ENCODE data around the gene VTA1.
"Not testable (repeated sequence)": the region's sequence is repeated elsewhere in the genome, so short reads cannot be mapped to it uniquely, and the experiment has no call there.

VTA1 gene, protein sequence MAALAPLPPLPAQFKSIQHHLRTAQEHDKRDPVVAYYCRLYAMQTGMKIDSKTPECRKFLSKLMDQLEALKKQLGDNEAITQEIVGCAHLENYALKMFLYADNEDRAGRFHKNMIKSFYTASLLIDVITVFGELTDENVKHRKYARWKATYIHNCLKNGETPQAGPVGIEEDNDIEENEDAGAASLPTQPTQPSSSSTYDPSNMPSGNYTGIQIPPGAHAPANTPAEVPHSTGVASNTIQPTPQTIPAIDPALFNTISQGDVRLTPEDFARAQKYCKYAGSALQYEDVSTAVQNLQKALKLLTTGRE

DNA sequence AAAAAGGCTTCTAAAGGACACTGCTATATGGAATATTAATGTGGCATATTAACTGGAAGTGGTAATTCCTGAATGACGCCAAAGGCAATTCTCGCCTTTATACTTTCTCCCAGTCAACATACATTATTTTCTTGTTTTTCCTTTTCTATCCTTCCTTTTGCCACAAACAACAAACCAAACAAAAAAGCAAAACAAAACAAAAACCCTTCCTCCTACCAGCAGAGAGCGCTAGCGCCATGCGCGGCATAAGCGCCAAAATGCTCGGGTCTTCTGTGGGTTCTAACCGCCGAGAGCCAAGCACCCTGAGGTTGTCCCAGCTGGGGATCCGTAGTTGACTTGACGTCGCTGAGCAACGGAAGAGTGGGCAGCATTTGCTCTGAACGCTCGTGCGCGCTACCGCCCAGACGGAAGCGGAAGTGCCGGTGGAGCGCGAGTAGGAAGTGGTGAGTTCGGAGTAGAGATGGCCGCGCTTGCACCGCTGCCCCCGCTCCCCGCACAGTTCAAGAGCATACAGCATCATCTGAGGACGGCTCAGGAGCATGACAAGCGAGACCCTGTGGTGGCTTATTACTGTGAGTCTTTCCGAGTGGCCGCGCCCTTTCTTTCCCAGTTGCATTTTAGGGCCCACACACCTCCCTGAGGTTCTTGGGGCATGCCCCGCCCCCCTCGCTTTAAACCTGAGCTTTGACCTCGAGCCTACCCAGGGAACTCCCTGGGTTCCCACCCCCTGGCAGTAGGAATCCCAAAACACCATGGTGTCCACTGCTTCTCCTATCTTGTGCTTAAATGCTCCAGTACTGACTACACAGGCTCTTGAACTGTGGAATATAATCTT lies at the start of gene VTA1, which contains the start of gene NMBR:
TSS of gene VTA1 (plus strand) at position 436 of the 835 bp plus-strand sequence. CDS start at position 461, 25 bp downstream.
TSS of gene NMBR (minus strand) at position 295 of the 835 bp plus-strand sequence. CDS start 58,464 bp downstream, outside the sequence.
- H3K27ac ChIP-seq: peak within 1 kb of the TSS; percentile 67

GRCh38 chr6:142104820-142105219 lies 42.2 kb upstream of the VTA1 start:
- H3K27ac ChIP-seq: not testable (repeated sequence)

More for the DNA sequence above, at the start of gene VTA1, which contains the start of gene NMBR:
- TF ChIP-seq ZFX (IDR thresholded peaks at IDR 0.05) (no peak), CTCF (conservative IDR thresholded peaks at IDR 0.05) (peak; percentile 95)

GRCh38 chr6:142110820-142111219 lies 36.2 kb upstream of the VTA1 start:
- not testable (repeated sequence) for H3K27ac ChIP-seq

DNA sequence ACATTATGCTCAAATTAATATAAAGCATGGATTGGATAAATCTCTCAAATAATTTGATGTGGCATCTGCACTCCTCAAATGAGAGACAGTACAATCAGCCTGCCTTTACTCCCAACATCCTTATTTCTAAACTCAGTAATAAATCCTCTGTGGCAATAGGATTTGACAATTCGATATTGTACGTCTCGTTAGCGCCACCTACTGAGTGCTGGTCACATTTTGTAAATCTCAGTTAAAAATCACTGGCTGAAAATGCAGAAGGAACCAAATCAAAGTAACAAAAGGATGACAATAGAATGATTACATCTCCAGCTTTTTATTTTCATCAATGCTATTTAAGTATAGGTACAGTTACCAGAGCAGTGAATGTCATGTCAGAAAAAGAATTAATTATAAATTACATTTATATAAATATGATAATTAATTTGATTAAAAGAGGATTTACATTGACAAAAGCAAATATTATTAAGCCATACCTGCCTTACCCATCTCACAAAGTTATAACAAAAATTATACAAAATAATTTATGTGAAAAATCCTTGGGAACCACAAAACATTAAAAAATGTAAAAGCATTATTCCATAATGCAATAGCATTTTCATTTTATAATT lies 34.5 kb upstream of the VTA1 start:
- no peak overlapping the region for H3K27ac ChIP-seq
- TF ChIP-seq CTCF (conservative IDR thresholded peaks at IDR 0.05): peak; percentile 84
- TF ChIP-seq ZFX (IDR thresholded peaks at IDR 0.05): no peak

DNA sequence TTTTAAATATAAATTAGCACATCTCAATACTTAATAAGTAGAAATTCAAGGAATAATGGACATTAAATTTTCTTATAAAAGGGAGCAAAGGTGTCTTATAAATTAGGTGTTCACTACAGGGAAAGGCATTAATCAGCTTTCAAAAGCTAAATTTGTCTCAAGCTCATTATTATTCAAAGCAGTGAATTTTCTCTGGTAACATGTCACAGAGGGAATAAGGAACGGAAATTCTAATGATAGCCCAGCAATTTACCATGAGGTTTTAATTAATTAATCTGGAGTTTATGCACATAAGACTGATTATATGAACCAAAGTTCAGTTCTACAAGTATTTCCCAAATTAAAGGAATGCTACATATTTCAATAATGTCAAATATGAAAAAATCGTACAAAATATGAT lies 29.7 kb upstream of the VTA1 start:
- no peak overlapping the region for H3K27ac ChIP-seq
- TF ChIP-seq ZFX (IDR thresholded peaks at IDR 0.05) (no peak), CTCF (conservative IDR thresholded peaks at IDR 0.05) (no peak)

DNA sequence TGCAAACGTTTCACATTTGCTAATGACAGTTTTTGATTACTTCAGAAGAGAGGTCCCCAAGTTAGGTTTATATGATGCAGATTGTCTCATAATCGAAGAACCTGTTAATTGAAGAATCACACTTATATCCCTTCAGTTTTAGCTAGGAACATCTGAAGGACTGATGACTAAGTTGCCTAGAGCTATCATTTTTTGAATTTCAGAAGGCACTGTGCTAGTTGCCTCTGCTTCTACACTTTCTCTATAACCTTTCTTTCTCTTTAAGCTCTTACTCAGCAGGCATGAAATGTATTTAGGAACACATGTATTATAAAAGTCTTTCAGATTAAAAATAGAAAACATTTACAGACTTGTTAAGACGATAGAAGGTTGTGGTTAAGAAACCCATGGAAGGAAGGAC lies 28.7 kb upstream of the VTA1 start:
- no peak for TF ChIP-seq CTCF (conservative IDR thresholded peaks at IDR 0.05)
- no peak for TF ChIP-seq ZFX (IDR thresholded peaks at IDR 0.05)
- H3K27ac ChIP-seq: no peak overlapping the region

DNA sequence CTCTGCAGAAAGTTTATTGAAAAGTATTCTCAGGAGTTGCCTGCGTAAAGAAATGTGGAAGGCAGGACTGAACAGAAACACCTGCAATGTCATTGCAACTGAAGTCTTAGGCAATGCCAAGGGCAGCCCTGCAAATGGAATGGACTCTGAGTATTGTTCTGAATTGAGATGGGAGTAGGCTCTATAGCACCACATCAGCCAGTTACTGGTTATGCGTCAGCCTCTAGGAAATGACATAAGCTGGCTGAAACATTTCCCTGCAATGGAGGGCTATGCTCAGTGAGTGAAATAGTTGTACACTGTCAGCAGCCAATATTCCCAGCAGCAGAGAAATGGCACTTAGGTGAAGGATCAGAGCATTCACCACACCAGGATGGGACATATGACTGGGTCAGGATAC lies 28.1 kb upstream of the VTA1 start:
- TF ChIP-seq CTCF (conservative IDR thresholded peaks at IDR 0.05) (no peak), ZFX (IDR thresholded peaks at IDR 0.05) (no peak)
- H3K27ac ChIP-seq: no peak overlapping the region

DNA sequence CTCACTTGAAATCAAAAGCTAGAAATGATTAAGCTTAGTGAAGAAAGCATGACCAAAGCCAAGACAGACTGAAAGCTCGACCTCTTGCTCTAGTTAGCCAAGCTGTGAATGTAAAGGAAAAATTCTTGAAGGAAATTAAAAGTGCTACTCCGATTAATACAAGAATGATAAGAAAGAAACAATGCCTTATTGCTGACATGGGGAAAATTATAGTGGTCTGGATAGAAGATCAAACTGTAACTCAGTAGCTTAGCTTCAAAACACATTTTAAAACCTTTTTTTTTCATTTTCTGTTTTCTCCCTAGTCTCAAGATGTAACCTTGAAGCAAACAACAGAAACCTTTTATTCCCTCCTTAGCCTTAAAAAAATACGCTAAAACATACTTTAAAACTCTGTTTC lies 25.7 kb upstream of the VTA1 start:
- no peak for TF ChIP-seq ZFX (IDR thresholded peaks at IDR 0.05)
- no peak for TF ChIP-seq CTCF (conservative IDR thresholded peaks at IDR 0.05)
- no peak overlapping the region for H3K27ac ChIP-seq
